Measurements from ENCODE around the gene DRD3. TPM values are rescaled to one million over a fixed set of nuclear protein-coding genes. Genes with fewer than 3 reads are reported as not detected.

DRD3 gene
- total and polyA plus RNA-seq, 2 experiments from 2014 or later: 0.21 to 0.65 TPM

GRCh38 chr3:114115143-114115542 is 63.7 kb downstream of the DRD3 start (continued):
- no peak for TF ChIP-seq REST (IDR thresholded peaks at IDR 0.05; ENCODE audit: unreplicated experiment)

- Mint-ChIP-seq H3K27ac (no peak overlapping the region), H3K9me3 (no peaks in the 10 kb centered on the region), H3K27me3 (ENCODE audit: insufficient read depth, low read depth, poor library complexity) (no peaks in the 10 kb centered on the region), H3K4me3 (no peak overlapping the region), H3K36me3 (ENCODE audit: low read depth) (no peaks in the 10 kb centered on the region), H3K4me1 (peaks cover 19% of the 10 kb centered on the region)
- H3K9me2 ChIP-seq (ENCODE audit: insufficient read depth): 0 out of 2 replicates have a peak, but pooled peaks cover 3% of the 10 kb centered on the region
- no peaks in the 10 kb centered on the region for H3K79me2 ChIP-seq (replicated peaks; ENCODE audit: insufficient read depth)
- no peak overlapping the region for H3K4me3 ChIP-seq
- H3K36me3 ChIP-seq (ENCODE audit: insufficient read depth): no peaks in the 10 kb centered on the region
- no peaks in the 10 kb centered on the region for H4K20me1 ChIP-seq (replicated peaks; ENCODE audit: insufficient read depth)
- no peaks in the 10 kb centered on the region for H3K27me3 ChIP-seq (ENCODE audit: insufficient read depth)
- no peak overlapping the region for H3K4me2 ChIP-seq
- peaks cover 24% of the 10 kb centered on the region; the same call in 1 of the 2 replicates for H3K4me1 ChIP-seq (ENCODE audit: insufficient read depth)
- no peak overlapping the region for H2AFZ ChIP-seq
- H3K27ac ChIP-seq (ENCODE audit: low read depth): no peak overlapping the region
- DNase-seq (ENCODE audit: low spot score) (no peak), ATAC-seq (no peak)
- no peaks in the 10 kb centered on the region for H3F3A ChIP-seq (replicated peaks; ENCODE audit: low read depth)
- TF ChIP-seq REST (IDR thresholded peaks at IDR 0.05; ENCODE audit: unreplicated experiment): no peak
- no peak for TF ChIP-seq ZNF114 (CRISPR knock-in tag; IDR thresholded peaks at IDR 0.05)
- TF ChIP-seq ETS1 (IDR thresholded peaks at IDR 0.05): no peak
- TF ChIP-seq ZNF331 (CRISPR knock-in tag; IDR thresholded peaks at IDR 0.05; ENCODE audit: low read depth): no peak
- TF ChIP-seq EZH2 (IDR thresholded peaks at IDR 0.05; ENCODE audit: low read depth, unreplicated experiment): no peak
- no peak for TF ChIP-seq ZNF462 (CRISPR knock-in tag; IDR thresholded peaks at IDR 0.05)
- TF ChIP-seq POLR2AphosphoS5 (IDR thresholded peaks at IDR 0.05; ENCODE audit: low read depth): no peak
- no peak for TF ChIP-seq EZH2phosphoT487 (IDR thresholded peaks at IDR 0.05; ENCODE audit: unreplicated experiment)
- no peak for TF ChIP-seq STAT1 (IDR thresholded peaks at IDR 0.05; ENCODE audit: unreplicated experiment)
- no peak for TF ChIP-seq JUNB (IDR thresholded peaks at IDR 0.05; ENCODE audit: unreplicated experiment)
- TF ChIP-seq CREB1 (CRISPR knock-in tag; IDR thresholded peaks at IDR 0.05; ENCODE audit: low read depth): no peak
Measured at GRCh38 chr3:114114719-114115118, 64.1 kb downstream of the DRD3 start.
